Measurements from ENCODE around the gene MRAP2.
"Not testable (repeated sequence)": the region's sequence is repeated elsewhere in the genome, so short reads cannot be mapped to it uniquely, and the experiment has no call there.

The MRAP2 gene

DNA sequence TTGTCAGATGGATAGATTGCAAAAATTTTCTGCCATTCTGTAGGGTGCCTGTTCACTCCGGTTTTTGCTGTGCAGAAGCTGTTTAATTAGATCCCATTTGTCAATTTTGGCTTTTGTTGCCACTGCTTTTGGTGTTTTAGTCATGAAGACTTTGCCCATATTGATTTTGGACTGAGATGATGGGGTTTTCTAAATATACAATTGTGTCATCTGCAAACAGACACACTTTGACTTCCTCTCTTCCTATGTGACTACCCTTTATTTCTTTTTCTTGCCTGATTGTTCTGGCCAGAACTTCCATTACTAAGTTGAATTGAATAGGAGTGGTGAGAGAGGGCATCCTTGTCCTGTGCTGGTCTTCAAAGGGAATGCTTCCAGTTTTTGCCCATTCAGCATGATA, 96.0 kb downstream of the MRAP2 start:
- DNase-seq (ENCODE audit: low spot score), result not testable (repeated sequence)

DNA sequence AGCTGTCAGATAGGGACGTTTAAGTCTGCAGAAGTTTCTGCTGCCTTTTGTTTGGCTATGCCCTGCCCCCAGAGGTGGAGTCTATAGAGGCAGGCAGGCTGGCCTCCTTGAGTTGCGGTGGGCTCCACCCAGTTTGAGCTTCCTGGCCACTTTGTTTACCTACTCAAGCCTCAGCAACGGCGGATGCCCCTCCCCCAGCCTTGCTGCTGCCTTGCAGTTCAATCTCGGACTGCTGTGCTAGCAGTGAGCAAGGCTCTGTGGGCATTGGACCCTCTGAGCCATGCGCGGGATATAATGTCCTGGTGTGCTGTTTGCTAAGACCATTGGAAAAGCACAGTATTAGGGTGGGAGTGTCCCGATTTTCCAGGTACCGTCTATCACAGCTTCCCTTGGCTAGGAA, 99.8 kb downstream of the MRAP2 start:
- not testable (repeated sequence) for DNase-seq (ENCODE audit: low spot score)

DNA sequence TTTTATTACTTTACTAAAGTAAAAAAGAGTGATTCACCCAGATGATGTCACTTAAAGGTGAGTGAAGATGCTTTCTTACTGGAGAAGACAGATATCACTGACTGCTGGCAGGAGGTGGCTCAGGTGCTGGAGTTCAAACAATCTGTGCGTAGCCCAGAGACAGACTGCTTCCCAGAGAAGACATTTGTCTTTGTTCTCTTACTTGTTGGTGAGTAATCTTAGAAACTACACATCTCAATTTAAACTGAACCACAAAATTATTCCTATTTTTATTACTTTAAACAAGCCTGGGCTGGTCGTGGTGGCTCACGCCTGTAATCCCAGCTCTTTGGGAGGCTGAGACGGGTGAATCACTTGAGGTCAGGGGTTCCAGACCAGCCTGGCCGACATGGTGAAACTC, 101.7 kb downstream of the MRAP2 start:
- no peak for DNase-seq (ENCODE audit: low spot score)

DNA sequence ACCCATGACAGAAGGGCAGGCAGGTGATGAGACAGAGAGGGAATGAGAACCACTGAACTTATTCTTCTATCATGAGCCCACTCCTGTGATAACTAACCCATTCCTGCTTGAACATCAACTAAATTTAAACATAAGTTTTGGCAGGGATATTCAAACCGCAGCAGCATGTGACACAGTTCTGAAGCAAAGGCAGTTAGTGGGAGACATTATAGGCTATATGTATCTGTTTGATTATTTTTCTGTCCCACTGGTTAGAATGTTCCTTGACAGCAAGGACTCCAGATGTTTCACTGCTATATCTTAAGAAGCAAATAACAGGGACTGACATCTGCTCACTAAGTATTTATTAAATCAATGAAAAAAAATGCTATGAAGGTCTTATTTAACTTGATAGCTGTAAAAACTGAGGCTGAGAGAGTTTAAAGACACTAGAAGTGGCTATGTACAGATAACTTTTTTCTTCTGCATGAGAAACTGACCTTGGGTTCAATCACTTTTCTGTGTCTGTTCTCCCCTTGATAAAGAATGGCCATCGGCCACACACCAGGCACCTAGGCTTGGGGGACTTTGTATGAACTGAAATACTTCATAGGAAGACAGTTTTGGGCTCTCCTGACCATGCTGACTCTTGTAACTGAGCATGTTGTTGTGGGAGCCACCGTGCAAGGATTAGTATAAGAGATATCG, 102.9 kb downstream of the MRAP2 start:
- no peak for DNase-seq (ENCODE audit: low spot score)

DNA sequence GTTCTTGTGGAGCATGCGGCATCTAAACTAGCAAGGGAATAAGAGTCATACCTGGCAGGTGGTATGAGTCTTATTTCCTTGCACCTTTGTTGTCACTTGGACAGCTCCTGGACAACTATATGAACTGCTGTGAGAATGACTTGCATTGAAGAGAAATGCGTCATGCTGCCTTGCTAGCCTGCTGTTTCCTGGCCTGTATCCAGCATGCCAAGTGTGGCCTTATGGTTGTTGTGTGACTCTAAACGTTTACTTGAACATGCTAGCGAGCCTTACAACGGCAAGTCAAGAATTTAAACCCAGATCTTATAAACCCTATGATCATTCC, 103.4 kb downstream of the MRAP2 start:
- no peak for DNase-seq (ENCODE audit: low spot score)

DNA sequence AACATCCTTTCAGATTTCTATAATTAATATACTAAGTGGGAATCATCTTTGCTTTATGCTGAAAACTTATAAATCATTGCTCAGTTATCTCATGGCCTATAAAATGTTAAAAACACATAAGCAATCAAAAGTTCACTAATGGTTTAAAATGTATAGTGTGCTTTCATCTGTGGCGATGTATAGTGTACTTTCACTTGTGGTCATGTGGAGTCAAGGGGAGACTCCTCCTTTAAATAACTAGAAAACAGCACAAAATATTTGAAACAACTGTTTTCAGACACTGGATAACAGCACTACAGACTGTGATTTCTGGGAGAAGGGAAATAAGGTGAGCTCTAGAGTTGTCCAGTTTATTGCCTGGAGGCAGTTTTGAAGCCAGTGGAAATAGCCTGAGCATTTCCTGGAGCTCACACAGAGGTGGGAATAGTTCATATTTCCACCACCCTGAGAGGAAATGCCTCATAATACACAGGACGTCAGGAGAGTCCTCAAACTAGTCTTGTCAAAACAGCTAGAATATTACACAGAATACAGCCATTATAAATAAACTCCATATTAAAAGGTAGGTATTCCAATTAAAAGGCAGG, 104.5 kb downstream of the MRAP2 start:
- no peak for DNase-seq (ENCODE audit: low spot score)

DNA sequence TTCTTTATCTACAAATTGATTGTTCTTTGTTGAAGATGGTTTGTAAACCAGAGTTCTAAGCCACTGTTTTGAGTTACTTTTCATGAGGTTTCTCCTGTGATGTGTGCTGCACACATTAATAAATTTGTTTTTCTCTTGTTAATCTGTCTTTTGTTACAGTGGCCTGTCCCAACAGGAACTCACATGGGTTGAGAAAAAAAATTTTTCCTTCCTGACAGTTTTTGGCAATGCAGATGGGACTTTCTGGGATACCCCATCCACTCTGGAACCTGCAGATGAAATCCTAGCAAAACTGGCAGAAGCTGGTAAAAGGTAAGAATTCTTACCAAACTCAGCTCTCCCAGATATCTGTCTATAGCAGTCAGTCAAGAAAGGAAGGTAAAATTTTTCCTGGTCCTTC, 105.7 kb downstream of the MRAP2 start:
- DNase-seq (ENCODE audit: low spot score), result no peak
